ENCODE results near the gene HEG1. TPM values are rescaled to one million over a fixed set of nuclear protein-coding genes. Genes with fewer than 3 reads are reported as not detected.

The HEG1 gene
- total RNA-seq, 1 donor from 2014 or later: 14.4 TPM

GRCh38 chr3:125037498-125038150 lies 18.2 kb downstream of the HEG1 start:
- H3K9me3 Mint-ChIP-seq: peaks cover 8% of the 10 kb centered on the region
- H3K27ac Mint-ChIP-seq: no peak overlapping the region
- H3K4me3 Mint-ChIP-seq: no peak overlapping the region
- DNase-seq (ENCODE audit: low spot score in 2 of 2, unreplicated experiment in 2 of 2): no peak
- H3K27me3 Mint-ChIP-seq (ENCODE audit: low read depth): no peaks in the 10 kb centered on the region
- TF ChIP-seq CTCF (IDR thresholded peaks at IDR 0.05; ENCODE audit: unreplicated experiment): no peak
- H3K4me1 Mint-ChIP-seq: peaks cover 22% of the 10 kb centered on the region
- peaks cover 9% of the 10 kb centered on the region for H3K36me3 Mint-ChIP-seq

- H3K27me3 Mint-ChIP-seq (ENCODE audit: low read depth): no peaks in the 10 kb centered on the region
- H3K36me3 Mint-ChIP-seq: peaks cover 9% of the 10 kb centered on the region
- DNase-seq (ENCODE audit: low spot score in 2 of 2, unreplicated experiment in 2 of 2): no peak
- H3K4me1 Mint-ChIP-seq: peaks cover 22% of the 10 kb centered on the region
- H3K27ac Mint-ChIP-seq: no peak overlapping the region
- H3K4me3 Mint-ChIP-seq: no peak overlapping the region
- H3K9me3 Mint-ChIP-seq: peaks cover 12% of the 10 kb centered on the region
- no peak for TF ChIP-seq CTCF (IDR thresholded peaks at IDR 0.05; ENCODE audit: unreplicated experiment)
These were observed 20.6 kb downstream of the HEG1 start for GRCh38 chr3:125035217-125035616.

- no peaks in the 10 kb centered on the region for H3K27me3 Mint-ChIP-seq (ENCODE audit: low read depth)
- peaks cover 6% of the 10 kb centered on the region for H3K4me1 Mint-ChIP-seq
- H3K27ac Mint-ChIP-seq: no peak overlapping the region
- TF ChIP-seq CTCF (IDR thresholded peaks at IDR 0.05; ENCODE audit: unreplicated experiment): no peak
- peaks cover 17% of the 10 kb centered on the region for H3K9me3 Mint-ChIP-seq
- H3K4me3 Mint-ChIP-seq: no peak overlapping the region
- DNase-seq (ENCODE audit: low spot score in 2 of 2, unreplicated experiment in 2 of 2): no peak
- H3K36me3 Mint-ChIP-seq: peaks cover 9% of the 10 kb centered on the region
These were observed 22.2 kb downstream of the HEG1 start for GRCh38 chr3:125033616-125034015.

GRCh38 chr3:125033135-125033534 lies 22.7 kb downstream of the HEG1 start:
- Mint-ChIP-seq H3K27ac (no peak overlapping the region), H3K4me3 (no peak overlapping the region), H3K4me1 (peaks cover 4% of the 10 kb centered on the region), H3K27me3 (ENCODE audit: low read depth) (no peaks in the 10 kb centered on the region), H3K36me3 (peaks cover 9% of the 10 kb centered on the region), H3K9me3 (peaks cover 17% of the 10 kb centered on the region)
- no peak for TF ChIP-seq CTCF (IDR thresholded peaks at IDR 0.05; ENCODE audit: unreplicated experiment)
- no peak for DNase-seq (ENCODE audit: low spot score in 2 of 2, unreplicated experiment in 2 of 2)

- DNase-seq (ENCODE audit: low spot score in 2 of 2, unreplicated experiment in 2 of 2): no peak
- TF ChIP-seq CTCF (IDR thresholded peaks at IDR 0.05; ENCODE audit: unreplicated experiment): no peak
- peaks cover 17% of the 10 kb centered on the region for H3K9me3 Mint-ChIP-seq
- H3K27ac Mint-ChIP-seq: no peak overlapping the region
- H3K36me3 Mint-ChIP-seq: peaks cover 9% of the 10 kb centered on the region
- no peak overlapping the region for H3K4me3 Mint-ChIP-seq
- H3K4me1 Mint-ChIP-seq: peaks cover 1% of the 10 kb centered on the region
- H3K27me3 Mint-ChIP-seq (ENCODE audit: low read depth): no peaks in the 10 kb centered on the region
These were observed 23.1 kb downstream of the HEG1 start for GRCh38 chr3:125032683-125033082.
